ENCODE measurements around the gene FADS3.
A peak's percentile ranks its signal among the peaks of the same experiment; 100 is the strongest.
"Not testable (repeated sequence)": the region's sequence is repeated elsewhere in the genome, so short reads cannot be mapped to it uniquely, and the experiment has no call there.

FADS3 gene

GRCh38 chr11:61898247-61898582, 6.9 kb upstream of the FADS3 start:
- DNase-seq (ENCODE audit: low read depth, low spot score), result no peak

- no peak for DNase-seq (ENCODE audit: low read depth, low spot score)
These were observed 6.3 kb upstream of the FADS3 start for GRCh38 chr11:61897387-61898246.

DNA sequence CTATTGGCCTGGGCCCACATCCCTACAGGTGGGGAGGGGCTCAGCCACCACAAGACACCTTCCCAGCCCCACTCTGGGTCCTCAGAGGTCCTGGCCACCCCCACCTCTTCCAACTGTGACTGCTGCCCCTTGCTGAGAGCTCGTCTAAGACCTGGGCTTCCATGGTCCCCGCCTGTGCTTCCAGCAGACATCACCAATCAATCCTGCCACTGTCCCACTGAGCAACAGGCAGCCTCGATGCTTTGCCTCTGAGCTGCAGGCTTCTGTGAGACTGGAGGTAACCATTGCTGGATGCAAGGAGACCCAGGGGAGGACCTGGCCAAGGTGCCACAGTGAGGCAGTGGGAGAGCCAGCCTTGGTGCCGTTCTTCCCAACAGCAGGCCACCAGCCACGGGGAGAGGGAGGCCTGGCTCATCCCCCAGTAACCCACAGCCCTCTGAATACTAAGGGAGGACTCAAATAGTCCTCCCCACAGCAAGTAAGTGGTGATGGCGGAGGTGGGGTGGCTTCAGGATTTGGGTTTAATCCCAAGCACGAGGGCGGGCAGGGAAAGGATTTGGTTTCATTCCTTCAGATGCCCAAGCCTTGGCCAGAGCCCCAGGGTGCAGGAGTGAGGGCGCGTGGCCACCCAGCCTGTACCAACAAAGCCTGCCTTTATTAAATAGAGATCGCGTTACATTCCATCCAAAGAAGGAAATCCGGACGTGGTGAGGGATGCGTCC, 5.5 kb upstream of the FADS3 start:
- DNase-seq (ENCODE audit: low read depth, low spot score), result no peak

GRCh38 chr11:61895718-61896059, 4.3 kb upstream of the FADS3 start:
- no peak for DNase-seq (ENCODE audit: low read depth, low spot score)

GRCh38 chr11:61895046-61895717, 3.8 kb upstream of the FADS3 start:
- DNase-seq (ENCODE audit: low read depth, low spot score), result no peak

GRCh38 chr11:61893981-61894380, 2.6 kb upstream of the FADS3 start:
- DNase-seq (ENCODE audit: low read depth, low spot score), result peak; percentile 41

DNA sequence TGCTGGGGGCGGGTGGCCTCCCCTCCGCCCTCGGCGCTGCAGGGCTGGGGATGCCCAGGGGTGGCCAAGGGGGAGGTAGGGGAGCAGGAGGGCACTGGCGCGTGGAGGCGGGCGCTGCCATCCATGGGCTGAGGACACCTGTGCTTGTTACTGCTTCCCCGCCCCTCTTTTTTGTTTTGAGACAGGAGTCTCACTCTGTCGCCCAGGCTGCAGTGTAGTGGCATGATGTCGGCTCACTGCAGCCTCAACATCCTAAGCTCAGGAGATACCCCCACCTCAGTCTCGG, 683 bp upstream of the FADS3 start:
- DNase-seq (ENCODE audit: low read depth, low spot score), result no peak

DNA sequence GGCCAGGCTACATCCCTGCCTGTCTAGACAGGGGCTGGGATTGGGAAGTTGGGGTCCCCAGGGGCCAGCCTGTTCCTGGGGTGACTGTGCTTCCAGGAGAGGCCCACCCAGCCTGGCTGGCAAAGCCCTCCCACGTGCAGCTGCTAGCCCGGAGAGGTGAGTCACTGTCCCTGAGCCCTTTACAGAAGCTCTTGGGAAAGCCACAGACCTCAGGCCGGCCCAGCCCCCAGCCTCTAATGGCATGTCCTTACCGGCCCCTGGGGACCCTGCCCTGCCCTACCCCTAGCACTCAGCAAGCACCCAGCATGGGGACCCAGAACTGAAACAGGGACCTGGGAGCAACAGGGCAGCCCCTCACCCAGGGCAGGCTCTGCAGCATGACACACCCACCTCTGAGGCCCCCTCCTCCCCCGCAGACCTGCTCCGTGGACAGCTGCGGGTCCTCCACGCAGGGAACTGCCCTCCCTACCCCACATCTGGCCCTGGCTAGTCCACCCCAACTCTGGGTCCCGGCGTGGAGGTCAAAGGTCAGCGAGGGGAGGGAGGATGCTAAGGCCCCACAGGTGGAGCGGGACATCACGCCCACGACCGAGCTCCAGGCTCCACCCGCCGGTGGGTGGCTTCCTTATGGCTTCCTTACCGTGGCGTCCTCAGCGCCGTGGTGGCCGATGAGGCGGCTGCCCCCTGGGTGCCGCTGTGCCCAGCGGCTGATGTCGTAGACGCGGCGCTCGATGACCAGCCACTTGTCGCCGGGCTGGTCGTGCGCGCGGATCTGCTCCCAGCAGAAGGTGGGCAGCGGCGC, 615 bp downstream of the FADS3 start:
- no peak for DNase-seq (ENCODE audit: low read depth, low spot score)

DNA sequence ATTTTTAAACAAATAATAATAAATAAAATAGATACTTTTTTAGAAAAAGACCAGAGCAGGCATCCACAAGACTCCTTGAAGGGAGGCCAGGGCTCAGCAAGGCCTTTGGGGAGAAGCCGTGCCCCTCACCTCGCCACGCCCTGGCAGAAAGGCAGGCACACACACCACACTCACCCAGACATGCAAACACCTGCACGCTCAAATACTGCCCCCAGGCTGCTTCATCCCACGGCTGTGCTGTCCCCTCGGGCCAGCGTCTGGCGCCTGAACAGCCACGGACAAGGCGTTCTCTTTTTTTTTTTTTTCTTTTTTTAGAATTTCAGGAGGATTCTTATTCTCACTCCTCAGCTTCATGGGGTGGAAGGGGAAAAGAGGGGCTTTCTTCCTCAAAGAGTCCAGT, 1.5 kb downstream of the FADS3 start:
- no peak for DNase-seq (ENCODE audit: low read depth, low spot score)

- DNase-seq (ENCODE audit: low read depth, low spot score), result no peak
These were observed 2.8 kb downstream of the FADS3 start for GRCh38 chr11:61888590-61888989.

GRCh38 chr11:61887839-61888494, 3.4 kb downstream of the FADS3 start:
- peak; percentile 41 for DNase-seq (ENCODE audit: low read depth, low spot score)

DNA sequence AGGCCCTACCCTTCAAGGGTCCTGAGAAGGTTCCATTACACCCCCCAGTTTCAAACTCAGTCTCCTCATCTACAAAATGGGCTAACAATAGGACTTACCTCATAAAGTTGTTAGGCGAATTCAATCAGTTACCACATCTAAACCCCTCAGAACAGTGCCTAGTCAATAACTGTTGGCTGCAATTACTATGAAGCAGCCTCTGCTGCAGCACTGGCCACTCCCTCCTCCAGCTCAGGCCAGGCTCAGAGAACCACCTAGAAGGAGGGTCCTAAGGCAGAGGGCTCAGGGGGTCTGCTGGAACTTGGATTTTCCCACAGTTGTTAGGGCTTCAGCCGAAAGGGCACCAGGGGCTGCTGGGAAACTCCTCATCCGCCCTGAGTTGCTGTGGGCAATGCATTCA, 4.7 kb downstream of the FADS3 start:
- DNase-seq (ENCODE audit: low read depth, low spot score), result no peak

DNA sequence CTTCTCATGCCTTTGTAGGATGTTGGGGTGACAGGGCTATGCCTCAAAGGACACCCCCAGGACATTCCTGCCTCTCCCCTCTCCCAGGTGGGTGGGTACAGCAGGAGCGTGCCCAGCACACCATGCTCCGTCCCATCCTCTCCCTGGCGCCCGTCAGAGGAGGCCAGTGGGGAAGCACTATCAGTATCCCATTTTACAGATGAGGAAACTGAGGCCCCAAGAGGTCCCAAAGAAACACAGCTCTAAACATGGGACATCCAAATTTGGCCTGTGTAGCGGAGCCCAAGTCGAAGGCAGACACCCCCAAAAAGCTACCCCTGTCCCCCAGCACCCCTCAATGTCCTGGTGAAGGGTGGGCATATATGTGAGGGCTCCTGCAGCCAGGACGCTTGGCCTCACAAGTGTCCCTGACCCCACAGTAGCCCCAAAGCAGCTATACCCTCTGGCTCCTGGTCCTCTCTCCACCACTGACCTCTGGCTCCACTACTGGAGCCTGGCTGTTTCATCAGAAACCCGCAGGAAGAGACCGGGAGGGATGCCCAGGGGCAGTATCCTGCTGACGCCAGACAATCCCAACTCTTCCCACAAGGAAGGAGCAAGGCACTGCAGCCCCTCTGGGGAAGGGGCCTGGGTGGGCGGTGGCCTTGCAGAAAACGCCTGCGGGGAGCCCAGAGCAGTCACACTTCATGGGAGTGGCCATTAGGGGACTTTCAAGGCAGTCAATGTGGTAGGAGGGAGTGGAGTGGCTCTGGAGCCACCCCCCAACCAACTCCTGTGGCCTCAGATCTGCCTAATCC, 5.4 kb downstream of the FADS3 start:
- no peak for DNase-seq (ENCODE audit: low read depth, low spot score)

DNA sequence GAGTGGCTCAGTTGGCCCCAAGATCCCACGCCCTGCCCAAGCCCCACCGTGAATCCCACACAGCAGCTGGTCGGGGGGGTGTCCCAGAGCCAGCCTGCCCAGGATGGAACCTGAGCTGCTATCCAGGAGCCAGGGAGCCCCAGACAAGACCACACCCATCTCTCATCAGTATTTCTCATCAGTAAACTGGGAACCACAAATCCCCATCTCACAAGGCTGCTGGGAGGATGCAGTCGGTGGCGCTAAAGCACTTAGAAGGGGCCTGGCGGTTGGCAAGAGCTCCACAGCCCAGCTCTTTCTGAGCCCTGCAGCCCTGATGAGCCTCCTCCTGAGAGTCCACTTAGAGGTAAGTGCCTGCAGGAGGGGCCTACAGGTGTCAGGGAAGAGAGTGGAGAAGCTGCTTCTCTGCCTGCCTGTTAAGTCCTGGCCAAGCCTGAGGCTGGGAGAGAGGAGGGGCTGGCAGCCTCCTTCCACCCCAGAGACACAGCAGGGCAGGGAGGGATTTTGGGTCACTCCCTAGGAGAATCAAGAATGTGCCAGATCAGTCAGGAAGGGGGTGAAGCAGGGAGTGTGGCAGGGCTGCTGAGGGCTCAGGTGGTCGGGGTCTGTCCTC, 6.1 kb downstream of the FADS3 start:
- DNase-seq (ENCODE audit: low read depth, low spot score), result no peak

DNA sequence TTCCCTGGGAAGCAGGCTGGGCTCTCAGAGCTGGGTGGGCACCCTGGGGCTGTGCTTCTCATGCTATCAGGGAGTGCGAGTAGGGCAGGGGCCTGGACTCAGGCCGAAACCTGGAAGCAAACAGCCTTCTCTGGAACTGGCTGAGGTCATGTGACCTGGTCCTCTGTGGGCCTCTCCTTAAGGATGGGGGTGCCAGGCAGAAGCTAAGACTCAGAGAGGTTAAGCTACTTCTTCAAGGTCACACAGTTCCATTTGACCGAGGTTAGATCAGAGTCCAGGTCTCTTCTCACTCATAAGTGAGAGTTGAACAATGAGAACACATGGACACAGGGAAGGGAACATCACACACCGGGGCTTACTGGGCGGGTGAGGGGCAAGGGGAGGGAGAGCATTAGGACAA, 7.4 kb downstream of the FADS3 start:
- no peak for DNase-seq (ENCODE audit: low read depth, low spot score)

- DNase-seq (ENCODE audit: low read depth, low spot score), result no peak
These were observed 8.0 kb downstream of the FADS3 start for GRCh38 chr11:61883327-61883726.

DNA sequence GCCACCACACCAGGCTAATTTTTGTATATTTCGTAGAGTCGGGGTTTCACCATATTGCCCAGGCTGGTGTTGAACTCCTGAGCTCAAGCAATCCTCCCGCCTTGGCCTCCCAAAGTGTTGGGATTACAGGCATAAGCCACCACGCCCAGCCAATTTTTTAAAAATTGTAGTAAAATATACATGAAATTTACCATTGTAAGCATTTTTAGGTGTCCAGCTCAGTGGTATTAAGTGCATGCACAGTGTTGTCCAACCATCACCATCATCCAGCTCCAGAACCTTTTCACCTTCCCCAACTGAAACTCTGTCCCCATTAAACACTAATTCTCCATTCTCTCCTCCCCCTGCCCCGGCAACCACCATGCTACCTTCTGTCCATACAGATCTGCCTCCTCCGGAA, 8.5 kb downstream of the FADS3 start:
- DNase-seq (ENCODE audit: low read depth, low spot score), result no peak

GRCh38 chr11:61882267-61882666, 9.1 kb downstream of the FADS3 start:
- not testable (repeated sequence) for DNase-seq (ENCODE audit: low read depth, low spot score)

DNA sequence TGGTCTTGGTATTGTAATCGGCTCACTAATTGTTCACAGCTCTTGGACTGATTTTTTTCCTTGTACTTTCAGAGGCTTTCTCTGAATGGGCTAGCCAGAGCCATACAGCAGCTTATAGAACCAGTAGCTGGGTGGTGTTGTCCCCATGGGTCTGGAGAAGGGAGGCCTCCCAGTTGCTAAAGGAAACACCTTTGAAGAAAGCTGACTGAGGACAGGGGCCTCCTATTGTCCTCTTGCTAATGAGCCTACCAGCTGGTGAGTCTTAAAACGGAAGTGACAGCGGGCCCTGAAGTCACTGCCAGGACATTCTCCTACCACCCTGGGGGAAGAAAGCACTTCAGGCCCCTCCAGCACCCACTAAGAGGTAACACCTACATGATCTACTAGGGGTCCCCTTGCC, 9.9 kb downstream of the FADS3 start:
- DNase-seq (ENCODE audit: low read depth, low spot score), result no peak

GRCh38 chr11:61880454-61880853, 10.9 kb downstream of the FADS3 start:
- no peak for DNase-seq (ENCODE audit: low read depth, low spot score)
